SK-N-SH treated with all-trans-retinoic acid at 6 μM for 48 hours (cell line): Measurements from ENCODE around the gene SYN1.

Experiments used
- ATAC-seq: fragments of 200-7000 bp; cut with Tn5 transposase; 3 replicates; pipeline ENCODE4 v1.9.1; 2020; ENCODE audit warnings: mild to moderate bottlenecking, moderate library complexity
- ARNTL ChIP-seq: fragments of 450-650 bp; formaldehyde crosslinking; IDR thresholded peaks from 2 replicates; pipeline ENCODE4 v1.5.0; 2020; ENCODE audit warnings: low read depth, mild to moderate bottlenecking, moderate library complexity, borderline replicate concordance
- BACH2 ChIP-seq: fragments of 250-450 bp; sonication (Bioruptor Pico); IDR thresholded peaks from 2 replicates; pipeline ENCODE4 v1.9.0; 2021; ENCODE audit warnings: mild to moderate bottlenecking, borderline replicate concordance
- CSDC2 ChIP-seq: fragments of 250-450 bp; sonication (Bioruptor Pico); IDR thresholded peaks from 2 replicates; pipeline ENCODE4 v1.5.0; 2020; ENCODE audit warnings: mild to moderate bottlenecking, moderate library complexity
- CSRNP3 ChIP-seq: fragments of 250-450 bp; sonication (Bioruptor Pico); IDR thresholded peaks from 2 replicates; pipeline ENCODE4 v1.5.1; 2021; ENCODE audit warnings: mild to moderate bottlenecking, moderate library complexity
- ESRRG ChIP-seq: fragments of 250-450 bp; sonication (Bioruptor Pico); IDR thresholded peaks from 2 replicates; pipeline ENCODE4 v1.6.1; 2021; ENCODE audit warnings: mild to moderate bottlenecking
- GLIS3 ChIP-seq: fragments of 250-450 bp; sonication (Bioruptor Pico); IDR thresholded peaks from 2 replicates; pipeline ENCODE4 v1.5.0; 2020; ENCODE audit warnings: mild to moderate bottlenecking, moderate library complexity
- ISL1 ChIP-seq: fragments of 250-450 bp; sonication (Bioruptor Pico); IDR thresholded peaks from 2 replicates; pipeline ENCODE4 v2.1.2; 2022; ENCODE audit warnings: mild to moderate bottlenecking, moderate library complexity
- OSR1 ChIP-seq: fragments of 250-450 bp; sonication (Bioruptor Pico); IDR thresholded peaks from 2 replicates; pipeline ENCODE4 v1.8.0; 2022; ENCODE audit warnings: moderate library complexity, mild to moderate bottlenecking, inconsistent platforms
- PATZ1 ChIP-seq: fragments of 250-450 bp; sonication (Bioruptor Pico); IDR thresholded peaks from 2 replicates; pipeline ENCODE4 v1.8.0; 2020; ENCODE audit warnings: mild to moderate bottlenecking, moderate library complexity, borderline replicate concordance
- POU6F1 ChIP-seq: fragments of 250-450 bp; sonication (Bioruptor Pico); IDR thresholded peaks from 2 replicates; pipeline ENCODE4 v1.8.0; 2021; ENCODE audit warnings: low read depth, mild to moderate bottlenecking, moderate library complexity, borderline replicate concordance
- PPARA ChIP-seq: fragments of 250-450 bp; sonication (Bioruptor Pico); IDR thresholded peaks from 2 replicates; pipeline ENCODE4 v1.5.0; 2020; ENCODE audit warnings: mild to moderate bottlenecking, borderline replicate concordance
- RARB ChIP-seq: fragments of 250-450 bp; sonication (Bioruptor Pico); IDR thresholded peaks from 2 replicates; pipeline ENCODE4 v1.8.0; 2021; ENCODE audit warnings: mild to moderate bottlenecking, moderate library complexity
- SNAI2 ChIP-seq: fragments of 250-450 bp; sonication (Bioruptor Pico); IDR thresholded peaks from 2 replicates; pipeline ENCODE4 v1.5.0; 2020; ENCODE audit warnings: mild to moderate bottlenecking, moderate library complexity
- TCF4 ChIP-seq: fragments of 250-450 bp; sonication (Bioruptor Pico); IDR thresholded peaks from 2 replicates; pipeline ENCODE4 v1.8.0; 2021; ENCODE audit warnings: mild to moderate bottlenecking, moderate library complexity, borderline replicate concordance
- TOX ChIP-seq: fragments of 250-450 bp; sonication (Bioruptor Pico); IDR thresholded peaks from 2 replicates; pipeline ENCODE4 v1.8.0; 2021; ENCODE audit warnings: mild to moderate bottlenecking, moderate library complexity, borderline replicate concordance
- TSHZ2 ChIP-seq: fragments of 250-450 bp; sonication (Bioruptor Pico); IDR thresholded peaks from 2 replicates; pipeline ENCODE4 v1.5.0; 2020; ENCODE audit warnings: mild to moderate bottlenecking, moderate library complexity
- ZC3H10 ChIP-seq: fragments of 250-450 bp; sonication (Bioruptor Pico); IDR thresholded peaks from 2 replicates; pipeline ENCODE4 v1.5.1; 2021; ENCODE audit warnings: mild to moderate bottlenecking, moderate library complexity
- ZFP3 ChIP-seq: fragments of 250-450 bp; sonication (Bioruptor Pico); IDR thresholded peaks from 2 replicates; pipeline ENCODE4 v1.5.0; 2020; ENCODE audit warnings: mild to moderate bottlenecking, moderate library complexity
- ZNF565 ChIP-seq: fragments of 450-650 bp; formaldehyde crosslinking; conservative IDR thresholded peaks from 2 replicates; pipeline ENCODE4 v1.5.0; 2020; ENCODE audit warnings: low read depth, mild to moderate bottlenecking, moderate library complexity
- ZNF70 ChIP-seq: fragments of 450-650 bp; formaldehyde crosslinking; IDR thresholded peaks from 2 replicates; pipeline ENCODE4 v1.5.0; 2020; ENCODE audit warnings: mild to moderate bottlenecking, moderate library complexity
- ZNF8 ChIP-seq: fragments of 450-650 bp; formaldehyde crosslinking; IDR thresholded peaks from 2 replicates; pipeline ENCODE4 v1.5.0; 2020; ENCODE audit warnings: mild to moderate bottlenecking, moderate library complexity

SYN1 gene

GRCh38 chrX:47648376-47648775 is 28.7 kb upstream of the SYN1 start (continued):
- TF ChIP-seq CSRNP3 (CRISPR knock-in tag) (no peak), BACH2 (CRISPR knock-in tag) (no peak), RARB (CRISPR knock-in tag) (no peak), GLIS3 (no peak), CSDC2 (CRISPR knock-in tag) (no peak)

- ATAC-seq: no peak
- TF ChIP-seq ZNF70 (CRISPR knock-in tag): no peak
- no peak for TF ChIP-seq CSRNP3 (CRISPR knock-in tag)
- TF ChIP-seq ARNTL (CRISPR knock-in tag): no peak
- TF ChIP-seq TCF4 (CRISPR knock-in tag): no peak
- TF ChIP-seq POU6F1: no peak
- TF ChIP-seq ZNF8: no peak
- TF ChIP-seq BACH2 (CRISPR knock-in tag): no peak
- no peak for TF ChIP-seq ZFP3 (CRISPR knock-in tag)
- no peak for TF ChIP-seq PATZ1 (CRISPR knock-in tag)
- TF ChIP-seq ZC3H10 (CRISPR knock-in tag): no peak
- TF ChIP-seq ISL1 (CRISPR knock-in tag): no peak
- TF ChIP-seq CSDC2 (CRISPR knock-in tag): no peak
- TF ChIP-seq RARB (CRISPR knock-in tag): no peak
- no peak for TF ChIP-seq TSHZ2 (CRISPR knock-in tag)
- no peak for TF ChIP-seq PPARA
- TF ChIP-seq ZNF565: no peak
- TF ChIP-seq OSR1 (CRISPR knock-in tag): no peak
- no peak for TF ChIP-seq GLIS3
- TF ChIP-seq, all 23 proteins: peak for 0
Measured at GRCh38 chrX:47646636-47647035, 27.0 kb upstream of the SYN1 start.

GRCh38 chrX:47645530-47645929 is 25.9 kb upstream of the SYN1 start:
- TF ChIP-seq CSDC2 (CRISPR knock-in tag): no peak
- no peak for TF ChIP-seq POU6F1
- TF ChIP-seq ESRRG: no peak
- TF ChIP-seq BACH2 (CRISPR knock-in tag): no peak
- TF ChIP-seq TOX: no peak
- TF ChIP-seq SNAI2: no peak
- no peak for TF ChIP-seq ISL1 (CRISPR knock-in tag)
- TF ChIP-seq OSR1 (CRISPR knock-in tag): no peak
- no peak for ATAC-seq
